Subcutaneous adipose tissue (tissue), 4 donors: ENCODE measurements around the gene SV2A. TPM values are rescaled to one million over a fixed set of nuclear protein-coding genes. Genes with fewer than 3 reads are reported as not detected.

Experiments
- CTCF ChIP-seq: fragments of 450-650 bp; IDR thresholded peaks from one replicate; pipeline ENCODE4 v1.5.1; 2016; ENCODE audit warnings: low read depth, mild to moderate bottlenecking, control low read depth, antibody characterized with exemption, moderate library complexity
- total RNA-seq, 4 donors: library from RNA; depleted of rRNA; stranded (reverse); fragments of >200 nt; gene quantifications; one replicate each; pipeline ENCODE4 v1.1.0, GENCODE V29; 2016

SV2A gene
- total RNA-seq, 4 donors from 2014 or later = 0.19 to 0.51 (median 0.22) TPM; not detected in 1

- TF ChIP-seq CTCF = no peak
These were observed 18.7 kb upstream of the SV2A start, which contains the start of gene MTMR11 for GRCh38 chr1:149936170-149936991. TSS of gene MTMR11 (minus strand) at chr1:149936879. CDS start at chr1:149936647, 232 bp downstream.

- no peak for TF ChIP-seq CTCF
These were observed 16.7 kb upstream of the SV2A start for GRCh38 chr1:149934356-149934755.

GRCh38 chr1:149933208-149933607 is 15.6 kb upstream of the SV2A start:
- TF ChIP-seq CTCF = no peak

- TF ChIP-seq CTCF = no peak
These were observed 14.8 kb upstream of the SV2A start for GRCh38 chr1:149932474-149932873.

- TF ChIP-seq CTCF = no peak
These were observed 13.7 kb upstream of the SV2A start for GRCh38 chr1:149931212-149931790.

GRCh38 chr1:149929856-149930255 is 12.2 kb upstream of the SV2A start:
- TF ChIP-seq CTCF = no peak

- no peak for TF ChIP-seq CTCF
These were observed 10.7 kb upstream of the SV2A start for GRCh38 chr1:149928401-149928724.
